ENCODE data around the gene KCNIP1. TPM values are rescaled to one million over a fixed set of nuclear protein-coding genes. Genes with fewer than 3 reads are reported as not detected.

Gene KCNIP1
- polyA plus RNA-seq, 1 of the 3 experiments (the other 2 are of a cell fraction) = 1.3 TPM

DNA sequence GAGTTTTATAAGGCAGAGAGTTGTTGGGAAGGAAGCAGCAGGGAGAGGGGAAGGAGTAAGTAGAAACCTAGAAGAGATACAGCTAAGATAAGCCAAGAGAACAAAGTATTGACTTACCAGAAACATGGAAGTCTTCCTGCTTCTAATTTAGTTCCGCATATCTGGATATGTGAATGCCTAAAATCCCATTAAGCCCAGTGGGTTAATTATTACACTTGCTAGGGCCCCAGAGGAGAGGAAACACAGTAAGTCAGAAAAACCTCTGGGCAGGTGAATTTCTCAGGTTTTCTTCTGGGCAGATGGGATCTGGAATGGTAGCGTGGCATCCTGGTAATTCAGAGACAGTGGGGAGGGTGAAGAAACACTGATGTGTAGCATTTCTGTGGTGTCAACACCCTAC lies 175.0 kb downstream of the KCNIP1 start (continued):
- no peak for TF ChIP-seq GATA2 (CRISPR knock-in tag; IDR thresholded peaks at IDR 0.05)
- TF ChIP-seq, protein P1, sequence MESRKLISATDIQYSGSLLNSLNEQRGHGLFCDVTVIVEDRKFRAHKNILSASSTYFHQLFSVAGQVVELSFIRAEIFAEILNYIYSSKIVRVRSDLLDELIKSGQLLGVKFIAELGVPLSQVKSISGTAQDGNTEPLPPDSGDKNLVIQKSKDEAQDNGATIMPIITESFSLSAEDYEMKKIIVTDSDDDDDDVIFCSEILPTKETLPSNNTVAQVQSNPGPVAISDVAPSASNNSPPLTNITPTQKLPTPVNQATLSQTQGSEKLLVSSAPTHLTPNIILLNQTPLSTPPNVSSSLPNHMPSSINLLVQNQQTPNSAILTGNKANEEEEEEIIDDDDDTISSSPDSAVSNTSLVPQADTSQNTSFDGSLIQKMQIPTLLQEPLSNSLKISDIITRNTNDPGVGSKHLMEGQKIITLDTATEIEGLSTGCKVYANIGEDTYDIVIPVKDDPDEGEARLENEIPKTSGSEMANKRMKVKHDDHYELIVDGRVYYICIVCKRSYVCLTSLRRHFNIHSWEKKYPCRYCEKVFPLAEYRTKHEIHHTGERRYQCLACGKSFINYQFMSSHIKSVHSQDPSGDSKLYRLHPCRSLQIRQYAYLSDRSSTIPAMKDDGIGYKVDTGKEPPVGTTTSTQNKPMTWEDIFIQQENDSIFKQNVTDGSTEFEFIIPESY (IDR thresholded peaks at IDR 0.05; ENCODE audit: borderline replicate concordance, low read depth) = no peak

DNA sequence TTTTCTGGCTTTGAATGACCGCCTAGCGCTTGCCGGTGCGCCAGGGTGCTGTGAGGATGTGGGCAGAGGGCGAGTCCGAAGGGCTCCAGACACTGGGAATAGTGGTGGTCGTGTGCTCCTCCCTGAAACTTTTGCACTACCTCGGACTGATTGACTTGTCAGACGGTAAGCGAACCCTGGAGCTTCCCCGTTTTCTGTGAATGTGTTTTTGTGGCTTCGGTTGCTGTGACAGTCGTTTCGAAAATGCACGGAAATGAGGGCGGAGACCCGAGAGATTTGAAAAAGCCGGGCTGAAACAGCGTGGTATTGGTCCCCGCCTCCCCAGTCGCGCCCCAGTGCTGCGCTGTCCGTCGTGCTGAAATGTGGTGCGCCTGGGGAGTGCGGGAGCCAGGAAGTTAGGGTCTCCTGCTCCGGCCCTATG lies 177.2 kb downstream of the KCNIP1 start:
- Histone ChIP-seq H4K20me1 (ENCODE audit: insufficient read depth) (no peaks in the 10 kb centered on the region), H3K27me3 (ENCODE audit: insufficient read depth) (no peaks in the 10 kb centered on the region; the same call in 1 of the 2 replicates), H3K9me3 (no peaks in the 10 kb centered on the region), H3K4me1 (ENCODE audit: control insufficient read depth in 1 of 2, insufficient read depth in 2 of 2, low read depth in 1 of 2, low read length in 1 of 2) (peaks cover 0 to 3% of the 10 kb centered on the region in 2 experiments; a peak in 1 of 4 replicates), H3F3A (replicated peaks; ENCODE audit: insufficient read depth) (no peaks in the 10 kb centered on the region), H3K9me2 (no peaks in the 10 kb centered on the region), H2AFZ (ENCODE audit: low read depth) (no peak overlapping the region), H3K4me3 (ENCODE audit: low read depth in 2 of 2, low read length in 1 of 2) (peak overlapping the region; percentile 23 to 49; a peak in 3 of 4 replicates), H3K36me3 (replicated peaks in 1 of 2; ENCODE audit: control insufficient read depth in 1 of 2, insufficient read depth in 2 of 2, low read length in 1 of 2) (no peaks in the 10 kb centered on the region), H3K27ac (ENCODE audit: low read depth in 2 of 2, low read length in 1 of 2) (no peak overlapping the region), H3K4me2 (peak overlapping the region; percentile 78), H3K9ac (no peak overlapping the region), H3K79me2 (ENCODE audit: insufficient read depth) (no peaks in the 10 kb centered on the region)
- TF ChIP-seq, protein P2, sequence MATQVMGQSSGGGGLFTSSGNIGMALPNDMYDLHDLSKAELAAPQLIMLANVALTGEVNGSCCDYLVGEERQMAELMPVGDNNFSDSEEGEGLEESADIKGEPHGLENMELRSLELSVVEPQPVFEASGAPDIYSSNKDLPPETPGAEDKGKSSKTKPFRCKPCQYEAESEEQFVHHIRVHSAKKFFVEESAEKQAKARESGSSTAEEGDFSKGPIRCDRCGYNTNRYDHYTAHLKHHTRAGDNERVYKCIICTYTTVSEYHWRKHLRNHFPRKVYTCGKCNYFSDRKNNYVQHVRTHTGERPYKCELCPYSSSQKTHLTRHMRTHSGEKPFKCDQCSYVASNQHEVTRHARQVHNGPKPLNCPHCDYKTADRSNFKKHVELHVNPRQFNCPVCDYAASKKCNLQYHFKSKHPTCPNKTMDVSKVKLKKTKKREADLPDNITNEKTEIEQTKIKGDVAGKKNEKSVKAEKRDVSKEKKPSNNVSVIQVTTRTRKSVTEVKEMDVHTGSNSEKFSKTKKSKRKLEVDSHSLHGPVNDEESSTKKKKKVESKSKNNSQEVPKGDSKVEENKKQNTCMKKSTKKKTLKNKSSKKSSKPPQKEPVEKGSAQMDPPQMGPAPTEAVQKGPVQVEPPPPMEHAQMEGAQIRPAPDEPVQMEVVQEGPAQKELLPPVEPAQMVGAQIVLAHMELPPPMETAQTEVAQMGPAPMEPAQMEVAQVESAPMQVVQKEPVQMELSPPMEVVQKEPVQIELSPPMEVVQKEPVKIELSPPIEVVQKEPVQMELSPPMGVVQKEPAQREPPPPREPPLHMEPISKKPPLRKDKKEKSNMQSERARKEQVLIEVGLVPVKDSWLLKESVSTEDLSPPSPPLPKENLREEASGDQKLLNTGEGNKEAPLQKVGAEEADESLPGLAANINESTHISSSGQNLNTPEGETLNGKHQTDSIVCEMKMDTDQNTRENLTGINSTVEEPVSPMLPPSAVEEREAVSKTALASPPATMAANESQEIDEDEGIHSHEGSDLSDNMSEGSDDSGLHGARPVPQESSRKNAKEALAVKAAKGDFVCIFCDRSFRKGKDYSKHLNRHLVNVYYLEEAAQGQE (IDR thresholded peaks at IDR 0.05; ENCODE audit: low read depth, low read length) = peak; percentile 99
- TF ChIP-seq, protein P3, sequence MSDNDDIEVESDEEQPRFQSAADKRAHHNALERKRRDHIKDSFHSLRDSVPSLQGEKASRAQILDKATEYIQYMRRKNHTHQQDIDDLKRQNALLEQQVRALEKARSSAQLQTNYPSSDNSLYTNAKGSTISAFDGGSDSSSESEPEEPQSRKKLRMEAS (IDR thresholded peaks at IDR 0.05; ENCODE audit: low read depth) = peak; percentile 70; the same call in 1 of the 2 replicates
- TF ChIP-seq SMC3 (IDR thresholded peaks at IDR 0.05; ENCODE audit: low read depth, low read length) (no peak), SIN3A (IDR thresholded peaks at IDR 0.05; ENCODE audit: borderline replicate concordance, low read depth, low read length) (peak; percentile 69; the same call in 1 of the 2 replicates), FOXM1 (IDR thresholded peaks at IDR 0.05; ENCODE audit: low read depth) (no peak), MXI1 (IDR thresholded peaks at IDR 0.05; ENCODE audit: low read depth, low read length) (peak; percentile 81)
- TF ChIP-seq, protein P4, sequence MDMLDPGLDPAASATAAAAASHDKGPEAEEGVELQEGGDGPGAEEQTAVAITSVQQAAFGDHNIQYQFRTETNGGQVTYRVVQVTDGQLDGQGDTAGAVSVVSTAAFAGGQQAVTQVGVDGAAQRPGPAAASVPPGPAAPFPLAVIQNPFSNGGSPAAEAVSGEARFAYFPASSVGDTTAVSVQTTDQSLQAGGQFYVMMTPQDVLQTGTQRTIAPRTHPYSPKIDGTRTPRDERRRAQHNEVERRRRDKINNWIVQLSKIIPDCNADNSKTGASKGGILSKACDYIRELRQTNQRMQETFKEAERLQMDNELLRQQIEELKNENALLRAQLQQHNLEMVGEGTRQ (IDR thresholded peaks at IDR 0.05; ENCODE audit: borderline replicate concordance, low read depth, low read length) = no peak
- CTCF ChIA-PET = interaction anchor here (1.3 kb wide), 3 partner anchors 9 to 246 kb away, joined by 3 to 4 read pairs (median 3); no protein-coding TSS in a partner anchor
- POLR2A ChIA-PET = no interaction called here
- peak; percentile 57 for DNase-seq
- WGBS (ENCODE audit: low lambda C conversion rate) = 7% methylated on average over 17 of the region's 28 CpGs

Data from SK-N-SH (cell line).